NCI-H510A treated with DMSO at 0.1 percent for 48 hours (cell line): Measurements from ENCODE around the gene CCDC30.
"Not testable (repeated sequence)": the region's sequence is repeated elsewhere in the genome, so short reads cannot be mapped to it uniquely, and the experiment has no call there.

ENCODE experiments used
- DNase-seq: peaks from one replicate; lab custom pipeline; 2025; lab: John Stamatoyannopoulos, UW

CCDC30 gene

GRCh38 chr1:42657981-42658876, 195.1 kb downstream of the CCDC30 start, which contains the start of gene PPIH:
Gene PPIH, plus strand, starts transcription at chr1:42658423. Its CDS starts 24 bp downstream, at chr1:42658447.
- peak; percentile 93 for DNase-seq

- DNase-seq: no peak
Measured at GRCh38 chr1:42658877-42659337, 195.8 kb downstream of the CCDC30 start.

DNA sequence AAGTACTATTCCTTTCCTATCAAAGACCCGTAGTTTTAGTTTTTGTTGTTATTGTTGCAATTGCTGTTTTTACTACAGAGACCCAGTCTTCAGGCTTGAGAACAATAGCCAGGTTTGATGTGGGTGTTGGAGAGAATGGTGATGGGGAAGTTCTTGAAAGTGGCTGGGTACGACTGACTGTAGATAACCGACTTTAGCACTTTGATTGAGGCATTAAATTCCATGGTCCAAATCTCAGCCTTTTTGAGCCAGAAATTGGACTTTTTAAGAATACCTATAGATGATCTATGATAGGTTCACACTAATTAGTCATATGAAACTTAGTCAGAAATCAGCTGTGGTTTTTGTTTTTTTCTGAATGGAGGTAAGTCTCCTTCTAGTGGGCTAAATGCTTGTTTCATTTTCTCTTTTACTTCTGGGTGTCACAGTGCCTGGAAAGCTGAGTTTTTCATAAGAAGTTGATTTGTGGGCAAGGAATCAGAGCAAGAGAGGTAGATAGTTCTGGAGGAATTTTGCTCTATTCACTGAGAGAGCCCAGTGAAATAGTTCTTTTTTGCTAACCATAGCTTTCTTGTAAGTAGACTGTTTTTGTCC, 197.9 kb downstream of the CCDC30 start:
- no peak for DNase-seq

DNA sequence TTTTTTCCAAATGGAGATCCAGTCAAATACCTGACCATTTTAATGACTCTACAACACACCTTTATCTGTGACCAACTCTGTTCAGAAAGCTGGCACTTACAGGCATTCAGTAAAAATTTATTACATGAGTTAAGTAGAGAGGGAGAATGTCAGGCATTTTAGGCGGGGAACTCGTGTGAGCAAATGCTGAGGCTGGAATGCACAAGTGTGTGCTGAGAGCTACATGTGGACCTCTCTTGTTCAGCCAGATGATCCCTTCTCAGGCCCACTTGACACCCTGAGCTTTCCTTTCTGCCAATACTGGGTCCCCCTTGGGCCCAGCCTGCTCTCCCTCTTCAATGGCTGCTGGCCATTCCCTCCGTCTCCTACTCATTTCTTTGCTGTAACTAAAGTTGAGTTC, 206.8 kb downstream of the CCDC30 start:
- DNase-seq: no peak

DNA sequence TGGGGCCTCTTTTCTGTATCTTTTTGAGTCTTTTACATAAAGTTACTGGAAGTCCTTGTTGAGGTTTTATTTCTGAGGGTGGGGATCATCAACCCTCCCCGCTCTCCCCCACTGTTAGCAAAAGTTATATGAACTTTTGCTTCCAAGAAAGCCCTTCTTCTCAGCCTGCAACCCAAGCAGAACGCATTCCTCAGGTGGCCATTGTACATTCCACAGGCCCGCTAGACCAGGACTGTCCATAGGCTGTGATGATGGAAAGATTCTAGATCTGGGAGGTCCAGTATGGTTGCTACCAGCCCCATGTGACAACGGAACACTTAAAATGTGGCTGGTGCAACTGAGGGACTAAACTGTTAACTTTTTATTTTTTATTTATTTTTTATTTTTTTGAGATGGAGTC, 207.3 kb downstream of the CCDC30 start:
- DNase-seq: no peak

GRCh38 chr1:42674214-42674613, 211.1 kb downstream of the CCDC30 start:
- DNase-seq: no peak

- no peak for DNase-seq
Measured at GRCh38 chr1:42674682-42675081, 211.6 kb downstream of the CCDC30 start.

- DNase-seq: no peak
Measured at GRCh38 chr1:42675467-42675866, 212.4 kb downstream of the CCDC30 start.

DNA sequence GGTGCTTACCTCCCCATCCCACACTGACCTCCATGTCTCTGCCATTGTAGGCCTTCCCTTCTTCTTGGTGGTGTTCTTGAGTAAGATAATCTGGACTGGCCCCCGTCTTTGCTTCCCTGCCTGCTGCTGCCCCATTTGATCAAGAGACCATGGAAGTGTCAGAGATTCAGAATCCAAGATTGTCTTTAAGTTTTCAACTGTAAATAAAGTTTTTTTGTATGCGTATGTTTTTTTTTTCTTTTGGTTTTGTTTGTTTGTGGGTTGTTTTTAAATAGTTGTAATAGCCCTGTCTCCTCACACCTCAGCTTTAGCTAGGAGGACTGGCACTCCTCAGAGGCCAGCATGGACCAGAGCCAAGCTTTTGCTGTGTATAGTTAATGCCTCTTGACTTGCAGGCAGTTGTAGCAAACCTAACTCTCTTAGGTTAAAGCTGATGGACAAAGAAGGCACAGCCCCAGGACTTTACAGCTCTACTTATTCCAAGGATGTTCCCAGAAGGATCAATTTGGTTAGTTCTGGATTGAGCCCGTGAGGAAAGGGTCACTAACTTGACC, 213.5 kb downstream of the CCDC30 start:
- DNase-seq: no peak

DNA sequence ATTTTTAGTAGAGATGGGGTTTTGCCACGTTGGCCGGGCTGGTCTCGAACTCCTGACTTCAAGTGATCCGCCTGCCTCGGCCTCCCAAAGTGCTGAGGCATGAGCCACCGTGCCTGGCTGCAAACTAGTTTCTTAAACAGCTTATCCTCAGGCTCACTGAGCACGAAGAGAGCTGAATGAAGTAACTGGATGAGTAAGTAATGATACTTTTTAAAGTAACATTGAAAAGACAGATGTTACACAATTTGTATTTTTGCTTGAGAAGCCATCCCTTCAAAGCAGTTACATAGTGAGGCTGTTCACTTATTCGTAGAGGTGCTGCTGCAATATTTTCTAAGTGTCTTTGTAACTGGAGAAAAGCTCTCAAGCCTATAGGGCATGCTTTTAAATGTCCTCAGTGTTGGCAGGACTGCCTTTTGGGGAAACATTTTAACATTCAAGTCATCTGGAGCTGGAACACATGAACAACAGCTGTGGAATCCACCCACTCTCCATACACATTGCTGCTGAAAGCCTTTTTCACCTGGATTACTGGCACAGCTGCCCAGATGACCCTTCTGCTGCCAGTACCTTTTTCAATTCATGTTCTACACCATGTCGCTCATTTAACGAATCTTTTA, 216.4 kb downstream of the CCDC30 start:
- no peak for DNase-seq

DNA sequence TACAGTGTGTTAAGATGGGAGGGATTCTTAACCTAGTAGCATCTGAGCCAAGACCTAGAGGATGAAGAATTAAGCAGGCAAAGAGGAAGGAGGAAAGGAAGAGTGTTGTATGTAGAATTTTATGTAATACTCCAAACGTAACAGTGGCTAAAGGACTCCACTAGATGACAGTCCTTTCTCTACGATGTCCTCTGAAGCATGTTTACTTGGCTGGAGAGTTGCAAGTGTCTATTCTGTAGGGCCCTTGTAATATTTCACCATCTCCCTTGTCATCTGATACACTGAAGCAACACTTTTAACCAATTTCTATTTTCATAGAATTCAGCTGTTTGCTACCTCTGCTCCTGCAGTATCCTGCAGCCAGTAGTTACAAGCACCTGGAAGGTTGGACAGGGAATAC, 217.0 kb downstream of the CCDC30 start:
- DNase-seq: no peak

DNA sequence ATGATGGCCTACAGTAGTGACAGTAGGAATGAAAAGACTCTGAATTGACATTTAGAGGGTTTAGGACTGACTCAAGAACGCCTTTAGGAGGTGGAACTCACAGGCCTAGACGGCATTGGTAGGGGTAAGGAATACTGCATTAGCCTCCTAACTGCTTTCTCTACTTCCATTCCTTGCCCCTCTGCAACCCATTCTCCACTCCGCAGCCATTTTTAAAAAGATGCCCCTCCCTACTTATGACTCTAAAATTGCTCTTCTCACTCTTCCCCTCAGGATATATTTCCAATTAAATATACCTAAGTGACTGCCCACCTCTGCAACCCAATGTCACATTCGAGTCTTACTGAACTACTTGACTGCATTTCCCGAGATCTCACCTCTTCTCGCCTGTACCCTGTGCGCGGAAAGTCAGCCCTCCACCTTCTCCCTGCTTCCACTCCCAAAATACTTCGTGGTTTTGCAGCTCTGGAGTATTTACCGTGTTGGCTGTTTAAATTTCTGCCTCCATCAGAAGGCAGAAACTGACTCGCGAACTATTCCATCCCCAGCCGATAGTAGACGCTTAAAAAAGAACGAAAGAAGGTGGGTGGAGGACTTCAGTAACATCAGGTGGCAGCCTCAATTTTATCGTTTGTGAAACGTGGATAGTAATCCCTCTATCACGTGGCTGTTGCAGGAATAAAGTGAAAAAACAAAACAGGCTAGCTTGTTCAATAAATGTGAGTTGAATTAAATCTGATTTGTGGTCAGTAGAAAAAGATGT, 218.0 kb downstream of the CCDC30 start:
- DNase-seq: peak; percentile 29

DNA sequence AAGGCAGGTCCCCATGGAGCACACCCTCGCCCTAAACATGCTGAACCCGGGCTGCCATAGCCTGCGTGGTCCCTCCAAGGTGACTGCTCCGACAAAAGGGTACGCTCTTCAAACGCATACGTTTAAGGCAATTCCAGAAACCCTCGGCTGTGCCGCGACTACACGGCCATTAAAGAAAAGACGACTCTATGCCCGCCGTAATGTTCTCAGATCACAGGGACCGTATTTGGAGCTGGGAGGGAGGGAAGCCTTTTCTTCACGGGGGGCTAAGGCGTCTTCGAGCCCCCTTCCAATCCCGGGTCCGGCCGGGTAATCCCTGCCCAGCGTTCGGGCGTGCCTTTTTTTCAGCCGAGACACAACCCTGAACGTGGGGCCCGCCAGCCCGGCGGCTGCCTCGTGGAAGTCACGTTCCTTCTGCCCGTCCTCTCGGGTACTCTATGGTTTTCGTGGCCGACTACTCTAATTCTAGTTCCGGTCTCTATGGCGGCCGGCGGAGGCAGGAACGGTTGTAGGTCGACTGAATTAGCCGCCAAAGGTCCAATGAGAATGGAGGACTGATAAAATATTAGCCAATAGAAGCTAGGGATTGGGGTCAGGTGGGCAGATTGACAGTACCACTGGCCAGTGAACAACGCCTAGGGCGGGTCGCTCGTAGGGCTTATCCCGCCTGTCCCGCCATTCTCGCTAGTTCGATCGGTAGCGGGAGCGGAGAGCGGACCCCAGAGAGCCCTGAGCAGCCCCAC, 218.8 kb downstream of the CCDC30 start, which contains the start of gene YBX1:
Gene YBX1, plus strand, starts transcription at position 678 of the 743 bp plus-strand sequence. CDS start 148 bp downstream, outside the sequence.
- peak; percentile 96 for DNase-seq

- DNase-seq: not testable (repeated sequence)
Measured at GRCh38 chr1:42682484-42682738, 219.3 kb downstream of the CCDC30 start.

DNA sequence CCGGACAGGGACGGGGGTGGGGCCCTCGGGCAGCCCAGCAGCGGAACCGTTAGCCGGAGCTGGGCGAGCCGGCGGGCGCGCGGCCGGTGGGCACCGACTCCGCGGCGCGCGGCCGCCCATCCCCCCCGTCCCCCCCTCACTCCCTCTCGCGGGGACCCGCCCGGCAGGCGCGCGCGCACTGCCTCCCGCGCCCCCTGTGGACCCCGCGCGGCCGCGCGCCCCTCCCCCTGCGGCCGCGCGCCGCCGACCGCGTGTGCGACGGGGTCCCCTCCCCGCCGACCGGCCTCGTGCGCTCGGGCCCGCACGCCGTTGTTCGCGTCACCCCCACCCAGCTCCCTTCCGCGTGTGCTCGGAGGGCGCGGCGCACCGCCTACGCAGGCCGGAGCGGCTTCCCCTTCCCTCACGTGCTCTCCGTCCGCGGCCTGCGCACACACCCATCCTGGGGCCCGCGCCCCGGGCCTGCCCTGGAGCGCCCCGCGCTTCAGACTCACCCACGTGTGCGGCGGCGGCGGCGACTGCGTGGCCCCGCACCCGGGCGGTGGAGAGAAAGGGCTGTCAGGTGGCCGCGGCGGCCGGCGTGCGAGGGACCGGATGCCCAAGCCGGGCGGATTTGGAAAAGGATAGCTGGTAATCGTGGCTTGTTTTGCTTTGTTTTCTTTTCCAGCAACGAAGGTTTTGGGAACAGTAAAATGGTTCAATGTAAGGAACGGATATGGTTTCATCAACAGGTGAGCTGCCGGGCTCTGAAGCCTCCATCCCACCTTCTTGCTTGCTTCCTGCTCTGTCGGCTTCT, 219.8 kb downstream of the CCDC30 start:
- DNase-seq: peak; percentile 10

DNA sequence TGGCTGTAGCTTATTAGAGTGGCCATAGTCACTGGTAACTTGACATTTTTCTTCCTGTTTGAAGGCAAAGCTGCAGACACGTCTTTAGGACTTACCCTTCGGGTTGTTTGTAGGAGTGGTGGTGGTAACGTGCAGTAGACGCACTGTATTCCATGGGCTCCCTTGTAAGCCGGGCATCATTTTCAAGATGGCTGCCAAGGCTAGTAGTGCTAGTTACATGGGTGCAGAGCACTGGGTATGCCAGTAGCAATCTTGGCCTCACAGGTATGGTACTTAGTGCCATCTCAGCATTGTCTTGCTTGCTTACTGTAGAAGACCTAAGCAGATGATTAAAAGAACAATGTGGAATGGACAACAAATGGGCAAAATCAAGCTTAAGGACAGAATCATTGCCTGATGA, 221.1 kb downstream of the CCDC30 start:
- DNase-seq: peak; percentile 32

DNA sequence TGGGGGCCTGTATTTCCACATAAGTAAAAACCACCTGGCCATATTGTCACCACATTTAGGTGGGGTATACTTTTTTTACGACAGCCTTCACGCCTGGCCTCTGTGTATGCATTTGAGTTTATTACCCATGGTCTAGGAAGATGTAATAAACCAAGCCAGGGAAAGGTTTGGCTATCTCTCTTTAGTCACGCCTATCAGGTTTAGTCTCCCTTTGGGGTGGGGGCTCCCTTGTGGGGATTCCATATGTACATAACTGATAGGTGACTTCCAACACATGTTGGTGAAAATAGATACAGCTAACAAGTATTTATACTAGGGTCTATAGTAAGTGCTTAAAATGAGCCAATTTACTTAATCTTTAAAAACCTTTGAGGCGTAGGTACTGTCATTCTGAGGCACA, 223.3 kb downstream of the CCDC30 start:
- DNase-seq: no peak

GRCh38 chr1:42689912-42690311, 226.8 kb downstream of the CCDC30 start:
- no peak for DNase-seq

- DNase-seq: no peak
Measured at GRCh38 chr1:42690477-42691156, 227.5 kb downstream of the CCDC30 start.

DNA sequence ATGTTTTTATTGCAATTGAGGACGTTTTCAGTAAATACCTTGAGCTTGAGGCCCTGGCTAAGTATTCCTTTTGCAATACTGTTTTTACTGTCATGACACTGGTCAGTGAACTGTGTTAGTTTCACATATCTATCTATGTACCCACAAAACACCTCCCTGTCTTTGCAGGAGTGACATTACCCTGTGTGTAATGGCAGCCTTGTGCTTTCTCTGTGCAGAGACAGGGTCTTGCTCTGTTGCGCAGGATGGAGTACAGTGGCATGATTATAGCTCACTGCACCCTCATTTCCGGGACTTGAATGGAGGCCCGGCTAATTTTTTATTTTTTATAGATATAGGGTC, 228.0 kb downstream of the CCDC30 start:
- DNase-seq: no peak
